NCI-H146 (cell line): ENCODE measurements around the gene ZNF346.
"Not testable (repeated sequence)": the region's sequence is repeated elsewhere in the genome, so short reads cannot be mapped to it uniquely, and the experiment has no call there.

Experiments used
- DNase-seq: peaks from one replicate; lab custom pipeline; 2025; lab: John Stamatoyannopoulos, UW

ZNF346 gene

GRCh38 chr5:177010153-177010552 is 12.3 kb upstream of the ZNF346 start:
- DNase-seq: no peak

- no peak for DNase-seq
Measured at GRCh38 chr5:177015156-177015555, 7.3 kb upstream of the ZNF346 start.

DNA sequence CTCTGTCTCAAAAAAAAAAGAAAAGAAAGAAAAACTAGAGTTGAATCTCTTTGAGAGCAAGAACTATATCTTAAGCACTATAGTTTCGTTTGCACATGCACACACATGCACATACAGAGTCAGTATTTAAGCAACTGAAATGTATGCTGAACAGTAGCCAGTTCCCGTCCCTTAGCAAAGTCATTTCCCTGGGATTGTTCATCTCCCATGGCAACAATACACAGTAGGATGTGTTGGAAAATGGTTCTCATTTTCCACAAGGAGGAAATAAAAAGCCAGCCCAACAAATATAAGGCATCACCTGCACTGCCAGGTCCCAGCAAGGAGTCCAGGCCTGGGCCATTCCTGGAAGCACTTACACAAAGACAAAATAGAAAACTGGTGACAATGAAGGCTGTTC is 4.2 kb upstream of the ZNF346 start:
- peak; percentile 22 for DNase-seq

- DNase-seq: no peak
Measured at GRCh38 chr5:177020033-177020432, 2.5 kb upstream of the ZNF346 start.

DNA sequence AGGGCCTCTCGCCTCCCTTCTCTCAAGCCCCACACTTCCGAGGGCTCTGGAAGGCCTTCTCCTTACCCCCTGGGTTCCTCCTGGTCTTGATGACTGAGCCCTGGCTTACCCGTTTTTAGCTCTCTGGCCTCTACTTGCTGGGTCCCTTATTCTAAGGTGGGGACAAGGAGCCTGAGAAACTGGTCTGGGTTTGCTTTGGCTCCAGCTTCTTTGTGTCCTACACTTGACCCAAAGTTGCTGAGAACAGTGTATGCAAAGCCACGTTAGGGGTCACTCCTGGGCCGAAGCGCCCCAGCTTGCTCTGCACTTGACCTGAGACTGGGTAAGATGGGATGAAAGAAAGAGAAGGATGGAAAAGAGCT is 788 bp downstream of the ZNF346 start:
- no peak for DNase-seq

DNA sequence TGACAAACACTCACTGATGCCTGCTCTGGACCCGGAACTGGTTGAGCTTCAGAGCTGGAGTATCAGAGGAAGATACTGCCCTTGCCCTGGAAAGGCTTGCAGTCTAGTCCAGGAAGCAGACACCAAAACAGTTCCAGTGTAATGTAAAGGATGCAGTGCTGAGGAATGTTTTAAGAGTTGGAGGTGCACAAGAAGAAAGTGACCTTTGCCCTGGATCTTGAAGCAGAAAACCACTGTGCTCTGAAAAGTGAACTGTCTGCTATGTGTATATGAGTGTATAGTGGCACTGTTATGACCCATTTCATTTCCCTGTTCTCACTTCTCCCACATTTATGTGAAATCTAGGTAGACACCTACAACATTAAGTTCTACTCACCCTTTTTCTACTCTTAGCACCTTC is 2.1 kb downstream of the ZNF346 start:
- no peak for DNase-seq

DNA sequence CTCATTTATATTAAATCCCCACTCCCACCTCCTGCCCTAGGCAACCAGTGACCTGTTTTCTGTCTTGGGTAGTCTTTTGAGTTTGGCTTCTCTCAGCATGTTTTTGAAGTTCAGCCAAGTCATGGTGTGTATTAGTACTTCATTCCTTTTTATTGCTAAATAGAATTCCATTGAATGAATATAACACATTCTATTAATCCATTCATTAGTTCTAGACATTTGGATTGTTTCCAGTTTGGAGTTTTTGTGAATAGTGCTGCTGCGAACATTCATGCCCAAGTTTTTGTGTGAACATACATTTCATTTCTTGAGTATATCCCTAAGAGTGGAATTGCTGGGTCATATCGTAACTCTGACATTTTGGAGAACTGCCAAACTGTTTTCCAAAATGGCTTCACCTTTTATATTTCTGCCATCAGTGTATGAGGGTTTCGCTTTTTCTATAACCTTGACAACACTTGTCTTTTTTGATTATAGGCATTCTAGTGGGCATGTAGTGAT is 2.7 kb downstream of the ZNF346 start:
- no peak for DNase-seq

DNA sequence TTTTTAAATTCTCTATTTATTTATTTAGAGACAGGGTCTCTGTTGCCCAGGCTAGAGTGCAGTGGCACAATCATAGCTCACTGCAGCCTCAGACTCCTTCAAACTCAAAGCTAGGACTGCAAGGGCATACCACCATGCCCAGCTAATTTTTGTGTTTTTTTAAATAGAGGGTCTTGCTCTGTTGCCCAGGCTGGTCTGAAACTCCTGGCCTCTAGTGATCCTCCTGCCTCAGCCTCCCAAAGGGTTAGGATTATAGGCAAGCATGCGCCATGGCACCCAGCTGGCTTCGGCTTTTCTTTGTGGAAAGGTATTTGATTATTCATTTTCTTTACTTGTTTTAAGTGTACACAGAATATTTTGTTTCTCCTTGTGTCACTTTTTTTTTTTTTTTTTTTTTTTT is 5.2 kb downstream of the ZNF346 start:
- no peak for DNase-seq

DNA sequence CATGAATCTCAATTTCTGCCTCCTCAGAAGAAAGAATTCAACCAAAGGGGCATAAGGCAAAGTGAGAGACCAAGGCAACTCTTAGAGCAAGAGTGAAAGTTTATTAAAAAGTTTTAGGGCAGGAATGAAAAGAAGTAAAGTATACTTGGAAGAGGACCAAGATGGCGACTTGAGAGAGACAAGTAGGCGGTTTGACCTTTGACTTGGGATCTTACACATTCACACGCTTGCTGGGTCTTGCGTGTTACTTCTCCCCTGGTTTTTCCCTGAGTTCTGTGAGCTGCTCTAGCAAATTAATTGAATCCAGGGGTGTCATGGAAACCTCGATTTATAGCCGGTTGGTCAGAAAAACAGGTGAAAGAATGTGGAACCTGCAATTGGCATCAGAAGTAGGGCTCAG is 7.0 kb downstream of the ZNF346 start:
- DNase-seq: no peak

DNA sequence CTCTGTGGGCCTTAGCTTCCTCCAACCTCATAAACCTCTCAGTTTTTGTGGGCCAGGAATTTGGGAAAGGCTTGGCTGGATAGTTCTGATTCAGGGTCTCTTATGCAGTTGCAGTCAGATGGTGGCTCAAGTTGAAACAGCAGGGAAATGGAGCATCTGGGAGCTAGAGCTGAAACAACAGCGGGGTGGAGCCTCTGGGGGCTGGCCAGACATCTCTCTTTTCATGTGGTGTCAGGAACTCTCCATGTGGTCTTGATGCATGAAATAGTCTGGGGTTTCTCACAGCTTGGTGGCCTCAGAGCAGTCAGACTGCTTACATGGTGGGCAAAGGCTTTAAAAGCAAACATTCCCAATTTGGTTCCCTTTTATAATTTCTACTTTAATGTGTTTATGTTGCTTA is 13.5 kb downstream of the ZNF346 start:
- DNase-seq: peak; percentile 13

DNA sequence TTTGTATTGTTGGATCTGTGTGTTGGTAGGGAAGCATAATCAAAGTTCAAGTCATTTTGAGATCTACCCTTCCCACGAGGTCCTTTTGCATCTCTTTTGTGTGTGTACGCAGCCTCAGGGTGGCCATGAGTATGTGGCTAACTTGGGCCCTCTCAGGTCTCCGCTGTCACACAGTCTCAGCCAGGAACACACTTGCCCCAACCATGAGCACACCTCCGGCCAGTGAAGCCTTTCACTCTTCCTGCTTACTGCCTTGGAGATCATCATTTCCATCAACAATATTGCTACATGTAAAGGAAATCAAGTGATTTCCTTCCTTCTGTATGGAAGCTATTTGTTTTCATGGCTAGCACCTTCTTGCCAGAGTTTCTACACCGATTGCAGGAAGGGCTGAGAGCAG is 13.9 kb downstream of the ZNF346 start:
- DNase-seq: no peak

DNA sequence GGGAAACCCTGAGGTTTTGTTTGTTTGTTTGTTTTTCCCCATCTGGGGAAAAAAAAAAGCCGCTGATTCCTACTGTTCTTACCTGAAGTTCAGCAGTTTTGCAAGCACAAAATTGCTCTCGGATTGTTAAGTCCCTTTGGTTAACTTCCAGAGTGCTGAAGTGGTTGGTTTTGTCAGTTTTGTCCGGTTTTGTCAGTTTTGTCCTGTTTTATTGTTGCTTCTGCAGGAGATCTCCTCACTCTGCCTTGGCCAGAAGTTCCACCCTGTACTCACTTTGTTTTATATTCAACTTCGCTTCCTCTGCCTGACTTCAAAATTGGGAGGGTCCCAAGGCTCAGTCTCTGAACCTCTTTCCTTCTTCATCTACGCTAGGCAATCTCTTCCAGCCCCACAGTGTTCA is 14.4 kb downstream of the ZNF346 start:
- DNase-seq: no peak

DNA sequence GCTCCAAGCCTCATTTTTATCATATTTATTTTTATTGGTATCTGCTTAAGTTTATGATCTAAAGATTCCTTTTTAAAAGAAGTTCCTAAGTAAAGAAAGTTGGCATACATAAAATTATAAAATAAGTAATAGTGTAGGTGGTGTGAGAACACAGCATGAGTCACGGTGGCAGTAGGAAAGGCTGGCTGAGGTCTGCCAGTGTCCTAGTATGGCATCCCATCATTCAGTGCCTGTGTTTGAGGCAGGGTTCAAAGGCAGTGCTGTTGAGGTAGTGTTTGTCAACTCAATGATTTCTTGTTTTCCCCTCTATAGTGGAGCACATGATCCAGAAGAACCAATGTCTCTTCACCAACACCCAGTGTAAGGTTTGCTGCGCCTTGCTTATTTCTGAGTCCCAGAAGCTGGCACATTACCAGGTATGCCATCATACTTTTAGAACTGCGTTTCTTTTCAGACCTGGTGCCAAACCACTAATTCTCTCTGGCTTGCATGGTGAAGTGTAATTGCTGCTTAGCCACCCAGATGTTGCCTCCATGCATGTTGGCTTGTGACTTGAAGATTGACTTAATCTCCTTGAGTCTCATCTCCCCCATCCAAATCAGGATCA is 18.4 kb downstream of the ZNF346 start:
- no peak for DNase-seq

- no peak for DNase-seq
Measured at GRCh38 chr5:177041936-177042335, 19.4 kb downstream of the ZNF346 start.

GRCh38 chr5:177043114-177043513 is 20.6 kb downstream of the ZNF346 start:
- no peak for DNase-seq

DNA sequence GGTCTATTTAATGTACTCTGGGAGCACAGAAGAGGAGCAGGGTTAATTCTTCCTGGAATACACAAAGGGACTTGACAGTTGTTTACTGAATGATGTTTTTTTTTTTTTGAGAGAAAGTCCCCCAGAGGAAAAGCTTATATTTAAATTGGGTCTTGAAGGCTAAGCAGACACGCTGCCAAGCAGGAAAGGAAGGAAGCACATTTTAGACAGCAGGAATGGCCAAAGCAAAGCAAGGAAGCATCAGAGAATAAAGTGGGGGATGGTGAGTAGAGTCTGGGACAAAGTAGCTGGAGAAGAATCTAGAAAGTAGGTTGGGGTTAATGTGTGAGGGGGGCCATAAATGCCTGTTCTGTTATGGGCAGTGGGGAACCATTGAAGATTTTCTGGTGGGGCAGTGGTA is 21.5 kb downstream of the ZNF346 start:
- DNase-seq: no peak

DNA sequence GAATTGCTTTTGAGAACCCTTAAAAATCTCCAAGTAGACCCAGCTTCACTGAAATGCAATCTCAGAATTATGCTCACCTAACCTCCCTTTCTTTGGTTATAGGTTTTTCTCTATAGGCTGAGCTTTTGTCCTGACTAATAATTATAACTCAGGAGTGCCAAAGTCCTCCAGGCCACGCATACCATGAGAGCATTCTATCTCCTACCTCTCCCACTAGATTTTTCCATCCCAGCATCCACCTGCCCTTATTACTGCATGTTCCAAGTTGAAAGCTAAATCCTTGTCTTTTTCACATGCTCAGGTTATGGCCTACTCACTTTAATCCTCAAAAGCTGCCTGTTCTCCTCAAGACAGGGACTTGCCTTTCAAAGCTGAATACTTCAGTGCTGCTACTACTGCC is 22.1 kb downstream of the ZNF346 start:
- DNase-seq: no peak

DNA sequence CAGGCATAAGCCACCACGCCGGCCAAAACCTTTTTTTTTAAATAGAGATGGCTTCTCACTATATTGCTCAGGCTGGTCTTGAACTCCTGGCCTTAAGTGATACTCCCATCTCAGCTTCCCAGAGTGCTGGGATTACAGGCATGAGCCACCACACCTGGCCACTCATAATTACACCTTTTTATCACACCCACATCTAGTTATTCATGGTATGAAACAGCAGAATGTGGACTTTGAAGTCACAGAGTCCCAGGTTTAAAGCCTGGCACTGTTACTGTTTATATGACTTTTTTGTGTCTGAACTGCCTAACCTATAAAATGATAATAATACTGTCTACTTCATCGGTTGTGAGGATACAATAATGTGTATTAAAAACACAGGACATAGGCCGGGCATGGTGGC is 23.1 kb downstream of the ZNF346 start:
- DNase-seq: no peak

- DNase-seq: not testable (repeated sequence)
Measured at GRCh38 chr5:177048531-177048930, 26.0 kb downstream of the ZNF346 start.

- DNase-seq: no peak
Measured at GRCh38 chr5:177049285-177049684, 26.8 kb downstream of the ZNF346 start.

DNA sequence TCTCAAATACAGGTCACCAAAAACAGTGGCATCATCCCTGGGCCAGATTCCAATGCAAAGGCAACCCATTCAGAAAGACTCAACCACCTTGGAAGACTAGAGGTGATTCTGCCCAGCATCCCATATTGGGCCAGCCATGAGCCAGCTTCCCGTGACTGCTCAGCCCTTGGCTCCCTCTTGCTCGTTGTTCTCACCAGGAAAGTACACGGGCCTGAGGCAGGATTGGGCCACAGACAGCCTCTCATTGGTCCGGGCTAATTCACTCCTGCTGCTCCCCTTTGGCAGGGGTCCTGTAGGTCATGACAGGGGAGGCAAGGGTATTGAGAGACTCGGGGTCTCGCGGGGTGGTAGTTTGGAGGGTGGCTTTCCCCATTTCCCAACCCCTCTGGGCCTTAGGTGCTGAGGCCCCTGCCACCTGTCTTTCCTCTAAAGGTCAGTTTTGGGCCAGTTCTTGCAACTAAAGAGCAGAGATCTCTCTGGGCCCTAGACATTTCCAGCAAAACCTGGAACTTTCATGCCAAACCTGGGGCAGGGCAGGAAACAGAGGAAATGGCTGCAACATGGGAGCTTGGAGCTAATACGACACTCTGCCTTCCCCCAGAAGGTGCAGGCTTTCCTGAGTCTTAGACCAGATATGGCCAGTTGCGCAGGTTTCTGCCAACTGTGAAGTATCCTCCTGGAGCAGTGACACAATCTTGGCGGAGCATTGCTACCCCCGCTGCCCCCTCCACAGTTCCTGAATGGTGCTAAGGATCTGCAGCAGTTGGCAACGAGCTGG is 42.2 kb downstream of the ZNF346 start:
- DNase-seq: no peak

DNA sequence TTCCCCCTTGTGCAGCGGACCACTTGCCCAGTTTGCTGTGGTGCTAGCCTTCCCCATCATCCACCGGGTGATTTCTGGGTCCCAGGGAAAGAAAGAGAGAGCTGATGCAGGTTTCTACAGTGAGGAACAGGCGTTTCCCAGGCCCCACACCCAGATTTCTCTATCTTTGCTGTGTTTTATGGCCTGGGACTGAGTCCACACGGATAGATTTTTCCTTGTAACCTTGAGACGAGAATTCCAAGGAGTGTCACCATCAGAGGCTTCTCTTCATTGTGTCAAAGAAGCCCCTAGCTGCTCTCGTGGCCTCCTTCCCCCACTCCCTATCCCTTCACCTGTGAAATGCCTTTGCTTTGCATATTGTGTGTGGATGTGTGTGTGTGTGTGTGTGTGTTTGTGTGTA is 43.0 kb downstream of the ZNF346 start:
- DNase-seq: no peak

GRCh38 chr5:177066224-177066623 is 43.7 kb downstream of the ZNF346 start:
- no peak for DNase-seq

DNA sequence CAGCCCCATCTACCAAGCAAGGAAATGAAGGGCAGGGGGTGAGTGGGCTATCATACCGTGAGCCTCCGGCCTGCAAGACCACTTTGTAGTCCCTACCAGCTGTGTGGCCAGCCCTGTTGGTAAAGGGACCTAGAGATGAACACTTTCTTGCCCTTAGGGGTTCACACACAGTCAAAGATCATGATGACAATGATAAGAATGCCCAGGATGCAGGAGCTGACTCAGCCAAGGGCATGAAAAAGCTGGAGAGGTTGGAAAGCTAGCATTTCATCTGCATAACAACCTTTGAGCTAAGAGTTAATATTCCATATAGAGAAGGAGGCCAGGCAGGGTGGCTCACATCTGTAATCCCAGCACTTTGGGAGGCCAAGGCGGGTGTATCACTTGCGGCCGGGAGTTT is 45.0 kb downstream of the ZNF346 start:
- DNase-seq: no peak
